HFF-Myc (cell line): Measurements from ENCODE around the gene SEMA3B.

ENCODE experiments used
- DNase-seq: peaks from one replicate; pipeline ENCODE4 v3.0.0-alpha.2; 2011; ENCODE audit warnings: low read depth; ENCODE audit errors: extremely low read depth
- H3K4me3 ChIP-seq: replicated peaks from 2 replicates; pipeline ENCODE4 v1.5.1; 2011; ENCODE audit warnings: low read depth, mild to moderate bottlenecking, control low read depth, low read length
- TF ChIP-seq, protein P1 (sequence below): IDR thresholded peaks from 2 replicates; pipeline ENCODE4 v1.5.1; 2012; ENCODE audit warnings: mild to moderate bottlenecking, low read depth, low read length, control low read depth; ENCODE audit errors: missing control alignments

Gene SEMA3B

DNA sequence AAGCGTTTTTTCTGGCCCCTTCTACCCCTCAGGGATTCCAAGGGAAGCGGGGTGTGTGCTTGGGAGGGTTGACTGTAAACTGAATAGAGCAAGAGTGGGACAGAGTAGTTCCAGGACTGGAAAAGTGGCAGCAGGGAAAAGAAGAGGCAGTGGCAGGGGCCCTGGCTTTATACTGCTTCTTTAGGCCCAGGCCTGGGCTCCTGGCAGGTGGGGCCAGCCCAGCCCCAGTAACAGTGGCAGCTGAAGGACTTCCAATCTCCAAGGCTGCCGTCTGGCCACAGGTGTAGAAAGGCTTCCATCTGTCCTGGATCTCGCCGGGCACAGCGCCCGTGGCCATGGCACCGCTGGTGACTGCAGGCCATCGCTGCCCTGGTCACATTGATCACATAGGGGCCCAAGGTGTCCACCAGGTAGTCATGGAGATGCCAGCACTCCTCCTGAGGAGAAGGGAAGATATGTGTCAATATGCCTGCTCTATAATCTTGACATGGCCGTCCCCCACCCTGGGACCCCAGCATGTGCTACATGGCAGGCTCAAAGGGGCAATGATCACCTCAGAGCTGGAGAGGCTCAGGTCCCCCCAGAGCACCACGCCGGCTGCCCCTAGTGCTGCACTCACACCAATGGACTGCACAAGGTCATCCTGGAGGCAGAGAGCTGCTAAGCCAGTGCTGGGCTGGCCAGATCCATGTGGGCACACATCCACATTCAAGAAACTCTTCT lies 24.3 kb downstream of the SEMA3B start:
- DNase-seq = no peak
- peak overlapping the region; percentile 100 for H3K4me3 ChIP-seq
- TF ChIP-seq, protein P1, sequence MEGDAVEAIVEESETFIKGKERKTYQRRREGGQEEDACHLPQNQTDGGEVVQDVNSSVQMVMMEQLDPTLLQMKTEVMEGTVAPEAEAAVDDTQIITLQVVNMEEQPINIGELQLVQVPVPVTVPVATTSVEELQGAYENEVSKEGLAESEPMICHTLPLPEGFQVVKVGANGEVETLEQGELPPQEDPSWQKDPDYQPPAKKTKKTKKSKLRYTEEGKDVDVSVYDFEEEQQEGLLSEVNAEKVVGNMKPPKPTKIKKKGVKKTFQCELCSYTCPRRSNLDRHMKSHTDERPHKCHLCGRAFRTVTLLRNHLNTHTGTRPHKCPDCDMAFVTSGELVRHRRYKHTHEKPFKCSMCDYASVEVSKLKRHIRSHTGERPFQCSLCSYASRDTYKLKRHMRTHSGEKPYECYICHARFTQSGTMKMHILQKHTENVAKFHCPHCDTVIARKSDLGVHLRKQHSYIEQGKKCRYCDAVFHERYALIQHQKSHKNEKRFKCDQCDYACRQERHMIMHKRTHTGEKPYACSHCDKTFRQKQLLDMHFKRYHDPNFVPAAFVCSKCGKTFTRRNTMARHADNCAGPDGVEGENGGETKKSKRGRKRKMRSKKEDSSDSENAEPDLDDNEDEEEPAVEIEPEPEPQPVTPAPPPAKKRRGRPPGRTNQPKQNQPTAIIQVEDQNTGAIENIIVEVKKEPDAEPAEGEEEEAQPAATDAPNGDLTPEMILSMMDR = no peak

DNA sequence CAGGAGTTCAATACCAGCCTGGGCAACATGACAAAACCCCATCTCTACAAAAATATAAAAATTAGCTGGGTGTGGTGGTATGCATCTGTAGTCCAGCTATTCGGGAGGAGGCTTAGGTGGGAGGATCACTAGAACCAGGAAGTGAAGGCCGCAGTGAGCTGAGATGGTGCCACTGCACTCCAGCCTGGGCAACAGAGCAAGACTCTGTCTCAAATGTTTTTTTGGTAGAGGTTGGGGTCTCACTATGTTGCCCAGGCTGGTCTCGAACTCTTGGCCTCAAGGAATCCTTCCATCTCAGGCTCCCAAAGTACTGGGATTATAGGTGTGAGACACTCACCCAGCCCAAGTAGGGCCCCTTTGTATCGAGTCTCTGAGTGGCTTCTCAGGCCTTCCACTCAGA lies 25.1 kb downstream of the SEMA3B start:
- H3K4me3 ChIP-seq = no peak overlapping the region
- DNase-seq = no peak
- TF ChIP-seq, protein P1 = no peak

DNA sequence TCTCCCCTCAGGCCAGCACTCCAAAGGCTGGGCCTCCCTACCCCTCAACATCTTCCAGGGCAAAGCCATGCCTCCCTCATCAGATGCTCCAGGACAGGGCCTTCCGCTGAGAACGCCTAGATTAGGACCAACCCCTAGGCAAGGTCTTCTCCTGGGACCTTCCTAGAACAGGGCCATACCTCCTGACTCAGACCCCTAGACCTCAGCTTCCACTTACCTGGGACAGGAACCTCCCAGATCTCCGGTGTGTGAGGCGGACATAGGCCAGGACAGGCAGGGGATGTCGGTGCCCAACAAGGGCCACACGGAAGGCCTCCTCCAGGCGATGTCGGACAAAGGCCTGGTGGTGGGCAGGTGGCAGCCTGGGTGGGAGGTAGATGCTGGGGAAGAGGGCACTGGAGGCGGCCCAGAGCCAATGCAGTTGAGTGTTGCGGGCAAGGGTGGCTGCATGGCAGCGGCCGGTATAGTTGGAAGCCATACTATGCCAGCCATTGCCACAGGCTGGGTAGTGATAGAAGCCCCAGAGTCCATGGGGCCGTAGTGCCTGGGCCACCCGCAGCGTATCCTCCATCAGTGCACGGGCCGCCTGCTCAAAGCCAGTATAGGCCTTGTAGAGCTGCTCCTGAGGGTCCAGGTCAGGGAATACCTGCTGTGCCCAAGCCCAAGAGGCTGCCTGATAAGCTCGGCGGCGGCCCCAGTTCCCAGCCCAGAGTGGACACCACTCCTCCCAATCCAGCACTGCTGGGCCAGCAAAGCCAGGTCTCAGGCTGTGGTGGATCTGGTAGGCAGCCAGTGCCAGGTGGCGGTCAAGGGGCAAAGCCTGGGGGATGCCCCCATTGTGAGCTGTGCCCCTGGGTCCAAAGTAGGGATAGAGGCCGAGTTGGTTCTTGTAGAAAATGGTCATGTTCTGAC lies 25.8 kb downstream of the SEMA3B start:
- no peak overlapping the region for H3K4me3 ChIP-seq
- no peak for DNase-seq
- TF ChIP-seq, protein P1 = no peak

DNA sequence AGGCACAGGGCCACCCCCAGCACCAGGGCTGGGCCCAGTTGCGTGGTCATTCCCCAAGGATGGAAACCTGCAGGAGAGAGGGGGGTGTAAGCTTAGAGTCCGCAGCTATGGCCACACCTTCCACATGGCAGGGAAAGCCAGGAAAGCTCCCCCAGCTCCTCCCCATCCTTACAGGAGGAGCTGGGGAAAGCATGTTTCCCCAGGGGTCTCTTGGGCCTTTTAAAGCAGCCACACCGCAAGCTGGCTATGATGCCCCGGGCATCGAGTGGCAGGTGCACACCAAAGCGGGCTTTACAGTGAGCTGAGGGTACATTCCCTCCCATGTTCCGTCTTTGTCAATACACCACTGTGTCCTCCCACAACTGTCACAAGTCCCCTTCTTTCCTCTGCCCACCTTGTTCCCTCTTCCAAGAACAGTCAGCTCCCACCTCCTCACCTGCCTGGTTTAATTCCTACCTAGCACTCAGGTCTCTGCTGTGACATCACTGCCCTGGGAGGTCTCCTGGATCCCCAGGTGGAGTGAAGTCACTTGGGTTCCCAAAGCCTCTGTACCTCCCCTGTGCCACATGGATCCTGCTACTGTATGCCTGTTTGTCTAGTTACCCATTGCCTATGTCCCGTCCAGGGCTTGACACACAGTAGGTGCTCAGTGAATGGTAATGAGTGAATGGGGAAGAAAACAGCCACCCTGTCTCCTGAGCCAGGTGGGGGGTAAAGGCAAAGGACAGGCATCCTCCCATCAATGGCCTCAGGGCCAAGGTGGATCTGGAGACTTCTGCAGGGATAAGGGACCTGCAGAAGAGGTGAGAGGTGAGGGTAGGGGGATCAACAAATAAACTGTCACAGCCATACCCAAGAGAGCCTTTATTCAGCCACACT lies 26.8 kb downstream of the SEMA3B start:
- no peak for DNase-seq
- TF ChIP-seq, protein P1 = no peak
- H3K4me3 ChIP-seq = no peak overlapping the region

DNA sequence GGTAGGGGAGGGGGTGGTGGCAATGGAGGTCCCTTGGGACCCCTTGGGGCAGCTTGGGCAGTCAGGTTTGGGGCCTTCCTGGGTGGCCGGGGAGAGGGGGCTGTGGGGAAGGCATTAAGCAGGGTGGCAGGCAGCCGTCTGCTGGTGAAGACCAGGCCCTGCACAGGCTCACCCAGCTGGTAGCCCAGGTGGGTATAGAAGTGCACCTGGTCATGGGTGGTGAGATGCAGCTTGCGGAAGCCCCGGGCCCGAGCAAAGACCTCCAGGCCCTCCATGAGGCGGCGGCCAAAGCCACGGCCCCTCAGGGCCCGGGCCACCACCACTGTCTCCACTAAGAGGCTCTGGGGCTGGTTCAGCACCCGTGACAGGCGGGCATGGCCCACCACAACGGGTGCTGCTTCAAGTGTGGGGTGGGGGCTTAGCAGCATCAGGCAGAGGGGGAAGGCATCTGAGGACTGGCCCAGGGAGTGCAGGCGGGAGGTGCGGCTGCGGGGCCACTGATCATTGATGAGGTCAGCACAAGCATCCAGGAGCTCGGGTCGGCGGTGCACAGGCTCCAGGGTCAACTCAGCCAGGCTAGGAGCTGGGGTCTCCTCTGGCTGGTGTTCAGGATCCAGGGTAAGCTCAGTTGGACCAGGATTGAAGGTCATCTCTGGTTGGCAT lies 27.9 kb downstream of the SEMA3B start:
- TF ChIP-seq, protein P1 = no peak

DNA sequence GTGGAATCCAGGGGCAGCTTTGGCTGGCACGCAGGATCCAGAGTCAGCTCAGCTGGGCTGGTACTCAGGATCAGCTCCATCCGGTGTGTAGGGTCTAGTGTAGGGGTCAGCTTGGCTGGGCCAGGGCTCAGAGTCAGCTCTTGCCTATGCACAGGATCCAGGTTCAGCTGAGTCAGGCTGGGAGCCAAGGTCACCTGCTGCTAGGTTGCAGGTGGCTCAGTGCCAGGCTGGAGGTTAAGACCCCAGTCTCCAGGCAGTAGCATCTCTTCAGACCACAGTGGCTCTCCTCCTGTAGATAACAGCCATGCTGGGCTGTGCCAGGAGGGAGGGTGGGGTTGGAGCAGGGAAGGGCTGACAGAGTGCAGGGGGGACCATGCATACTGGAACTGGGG lies 28.4 kb downstream of the SEMA3B start:
- TF ChIP-seq, protein P1 = no peak
- no peak for DNase-seq
- no peak overlapping the region for H3K4me3 ChIP-seq

More for the DNA sequence above, 27.9 kb downstream of the SEMA3B start:
- H3K4me3 ChIP-seq = no peak overlapping the region
- no peak for DNase-seq
